Measurements from ENCODE around the gene SMG5. TPM values are rescaled to one million over a fixed set of nuclear protein-coding genes. Genes with fewer than 3 reads are reported as not detected.
A peak's percentile ranks its signal among the peaks of the same experiment; 100 is the strongest.

Gene SMG5
- polyA plus RNA-seq, 1 donor (not counting 4 experiments of a cell fraction or from before 2014, with no cell fraction given): 22.4 TPM

GRCh38 chr1:156293098-156293434, 10.4 kb upstream of the SMG5 start:
- H3K27ac ChIP-seq (ENCODE audit: control insufficient read depth, insufficient read depth, low read length): no peak overlapping the region
- H3K9ac ChIP-seq (ENCODE audit: control insufficient read depth, extremely low read depth, insufficient read depth, low read length): no peak overlapping the region
- TF ChIP-seq CTCF (optimal IDR thresholded peaks at IDR 0.05 in 1 of 3, IDR thresholded peaks at IDR 0.05 in 1 of 3, conservative IDR thresholded peaks at IDR 0.05 in 1 of 3; ENCODE audit: extremely low read depth in 1 of 3, insufficient read depth in 2 of 3, low read length in 3 of 3) (no peak), EZH2 (IDR thresholded peaks at IDR 0.05; ENCODE audit: low read length) (no peak)
- H3K4me3 ChIP-seq (ENCODE audit: control insufficient read depth in 2 of 3, extremely low read depth in 1 of 3, insufficient read depth in 2 of 3, low read depth in 1 of 3, low read length in 3 of 3): no peak overlapping the region
- H3K36me3 ChIP-seq (ENCODE audit: control insufficient read depth in 2 of 2, extremely low read depth in 1 of 2, insufficient read depth in 2 of 2, low read length in 2 of 2): peaks cover 0 to 16% of the 10 kb centered on the region in 2 experiments
- no peak for DNase-seq (ENCODE audit: low read depth, low spot score)
- peaks cover 8% of the 10 kb centered on the region for H3K4me1 ChIP-seq (ENCODE audit: control insufficient read depth, extremely low read depth, insufficient read depth, low read length)
- no peak for FAIRE-seq
- H2AFZ ChIP-seq (ENCODE audit: control insufficient read depth, low read length): no peak overlapping the region
- dilution Hi-C loops (cut with MboI; ENCODE audit: extremely low pct_ligation_motif_present, low sequenced_read_pairs): no loop called here
- H3K79me2 ChIP-seq (ENCODE audit: control insufficient read depth, insufficient read depth, low read length): peaks cover 2% of the 10 kb centered on the region
- no peaks in the 10 kb centered on the region for H4K20me1 ChIP-seq (ENCODE audit: control insufficient read depth, extremely low read depth, insufficient read depth, low read length)
- H3K9me3 ChIP-seq (ENCODE audit: control insufficient read depth, low read depth, low read length): no peaks in the 10 kb centered on the region
- no peak overlapping the region for H3K4me2 ChIP-seq (ENCODE audit: control insufficient read depth, extremely low read depth, insufficient read depth, low read depth, low read length)
- no peaks in the 10 kb centered on the region for H3K27me3 ChIP-seq (ENCODE audit: control insufficient read depth, extremely low read depth, insufficient read depth, low read length)
- H3K9me1 ChIP-seq (ENCODE audit: control insufficient read depth, extremely low read depth, insufficient read depth, low read length): no peaks in the 10 kb centered on the region

- peak overlapping the region; percentile 22 for H3K9ac ChIP-seq (ENCODE audit: control insufficient read depth, extremely low read depth, insufficient read depth, low read length)
- FAIRE-seq (no peak), DNase-seq (ENCODE audit: low read depth, low spot score) (no peak)
- H4K20me1 ChIP-seq (ENCODE audit: control insufficient read depth, extremely low read depth, insufficient read depth, low read length): no peaks in the 10 kb centered on the region
- dilution Hi-C loops (cut with MboI; ENCODE audit: extremely low pct_ligation_motif_present, low sequenced_read_pairs): no loop called here
- peaks cover 8% of the 10 kb centered on the region for H3K4me1 ChIP-seq (ENCODE audit: control insufficient read depth, extremely low read depth, insufficient read depth, low read length)
- H3K9me1 ChIP-seq (ENCODE audit: control insufficient read depth, extremely low read depth, insufficient read depth, low read length): no peaks in the 10 kb centered on the region
- H3K79me2 ChIP-seq (ENCODE audit: control insufficient read depth, insufficient read depth, low read length): peaks cover 2% of the 10 kb centered on the region
- H3K27ac ChIP-seq (ENCODE audit: control insufficient read depth, insufficient read depth, low read length): no peak overlapping the region
- no peaks in the 10 kb centered on the region for H3K9me3 ChIP-seq (ENCODE audit: control insufficient read depth, low read depth, low read length)
- peak overlapping the region; percentile 47 for H2AFZ ChIP-seq (ENCODE audit: control insufficient read depth, low read length)
- no peak for TF ChIP-seq EZH2 (IDR thresholded peaks at IDR 0.05; ENCODE audit: low read length)
- no peak for TF ChIP-seq CTCF (optimal IDR thresholded peaks at IDR 0.05 in 1 of 3, IDR thresholded peaks at IDR 0.05 in 1 of 3, conservative IDR thresholded peaks at IDR 0.05 in 1 of 3; ENCODE audit: extremely low read depth in 1 of 3, insufficient read depth in 2 of 3, low read length in 3 of 3)
- peak overlapping the region in 1 of 3 experiments; percentile 4 for H3K4me3 ChIP-seq (ENCODE audit: control insufficient read depth in 2 of 3, extremely low read depth in 1 of 3, insufficient read depth in 2 of 3, low read depth in 1 of 3, low read length in 3 of 3)
- peaks cover 2 to 16% of the 10 kb centered on the region in 2 experiments for H3K36me3 ChIP-seq (ENCODE audit: control insufficient read depth in 2 of 2, extremely low read depth in 1 of 2, insufficient read depth in 2 of 2, low read length in 2 of 2)
- H3K4me2 ChIP-seq (ENCODE audit: control insufficient read depth, extremely low read depth, insufficient read depth, low read depth, low read length): peak overlapping the region; percentile 6
- H3K27me3 ChIP-seq (ENCODE audit: control insufficient read depth, extremely low read depth, insufficient read depth, low read length): no peaks in the 10 kb centered on the region
These were observed 8.8 kb upstream of the SMG5 start for GRCh38 chr1:156291226-156292061.
